Epithelial cell of proximal tubule (primary cell): ENCODE data around the gene SLC27A2. TPM values are rescaled to one million over a fixed set of nuclear protein-coding genes. Genes with fewer than 3 reads are reported as not detected.

Experiments
- DNase-seq: peaks from one replicate; pipeline ENCODE4 v3.0.0-alpha.2; 2011; ENCODE audit warnings: low read depth
- H3K4me3 ChIP-seq: 2 replicates; pipeline ENCODE4 v1.5.1; 2011; ENCODE audit warnings: low read depth, mild to moderate bottlenecking, low read length
- total RNA-seq: library from RNA; depleted of rRNA; stranded (reverse); fragments of >200 nt; gene quantifications from 2 replicates; pipeline ENCODE4 v1.2.3, GENCODE V29; 2015
- TF ChIP-seq, protein P1 (sequence below): conservative IDR thresholded peaks from 2 replicates; pipeline ENCODE4 v1.5.1; 2012; ENCODE audit warnings: low read depth, mild to moderate bottlenecking, low read length

The SLC27A2 gene
- total RNA-seq, 1 donor from 2014 or later, result 6.2 TPM

DNA sequence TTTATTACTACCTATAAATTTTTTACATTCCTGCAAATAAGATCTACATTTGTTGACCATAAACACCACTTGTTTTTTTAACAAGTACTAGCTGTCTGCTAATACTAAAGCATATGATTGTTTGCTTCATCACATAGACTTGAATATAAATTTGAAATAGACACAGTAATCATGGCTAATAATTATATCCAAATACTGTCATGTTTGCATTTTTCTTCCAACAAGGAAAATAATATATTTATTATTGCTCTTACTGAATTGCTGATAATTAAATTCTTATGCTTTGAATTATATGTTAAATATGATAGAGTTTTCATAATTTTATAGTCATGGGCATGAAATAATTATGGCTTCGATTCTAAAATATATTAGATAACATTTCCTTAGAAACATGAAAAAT lies 43.1 kb downstream of the SLC27A2 start:
- no peak overlapping the region for H3K4me3 ChIP-seq
- no peak for DNase-seq
- TF ChIP-seq, protein P1, sequence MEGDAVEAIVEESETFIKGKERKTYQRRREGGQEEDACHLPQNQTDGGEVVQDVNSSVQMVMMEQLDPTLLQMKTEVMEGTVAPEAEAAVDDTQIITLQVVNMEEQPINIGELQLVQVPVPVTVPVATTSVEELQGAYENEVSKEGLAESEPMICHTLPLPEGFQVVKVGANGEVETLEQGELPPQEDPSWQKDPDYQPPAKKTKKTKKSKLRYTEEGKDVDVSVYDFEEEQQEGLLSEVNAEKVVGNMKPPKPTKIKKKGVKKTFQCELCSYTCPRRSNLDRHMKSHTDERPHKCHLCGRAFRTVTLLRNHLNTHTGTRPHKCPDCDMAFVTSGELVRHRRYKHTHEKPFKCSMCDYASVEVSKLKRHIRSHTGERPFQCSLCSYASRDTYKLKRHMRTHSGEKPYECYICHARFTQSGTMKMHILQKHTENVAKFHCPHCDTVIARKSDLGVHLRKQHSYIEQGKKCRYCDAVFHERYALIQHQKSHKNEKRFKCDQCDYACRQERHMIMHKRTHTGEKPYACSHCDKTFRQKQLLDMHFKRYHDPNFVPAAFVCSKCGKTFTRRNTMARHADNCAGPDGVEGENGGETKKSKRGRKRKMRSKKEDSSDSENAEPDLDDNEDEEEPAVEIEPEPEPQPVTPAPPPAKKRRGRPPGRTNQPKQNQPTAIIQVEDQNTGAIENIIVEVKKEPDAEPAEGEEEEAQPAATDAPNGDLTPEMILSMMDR, result no peak

DNA sequence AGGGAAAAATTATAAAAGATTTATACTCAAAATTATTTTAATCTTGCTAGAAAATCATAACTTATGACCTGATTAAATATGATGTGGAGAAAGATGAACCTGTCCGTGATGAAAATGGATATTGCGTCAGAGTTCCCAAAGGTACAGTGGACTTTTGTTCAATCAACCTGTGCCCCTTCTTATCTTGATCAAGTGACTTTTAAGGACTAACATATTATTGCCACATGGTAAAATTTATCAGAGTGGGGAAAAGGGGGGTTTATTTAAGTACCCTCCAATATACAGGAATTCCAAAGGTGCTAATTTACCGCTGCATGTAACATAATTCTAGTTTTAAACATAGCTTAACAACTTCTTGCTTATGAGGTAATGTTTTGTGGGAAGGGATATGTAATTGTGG lies 43.9 kb downstream of the SLC27A2 start:
- DNase-seq, result no peak
- TF ChIP-seq, protein P1, result no peak
- no peak overlapping the region for H3K4me3 ChIP-seq

DNA sequence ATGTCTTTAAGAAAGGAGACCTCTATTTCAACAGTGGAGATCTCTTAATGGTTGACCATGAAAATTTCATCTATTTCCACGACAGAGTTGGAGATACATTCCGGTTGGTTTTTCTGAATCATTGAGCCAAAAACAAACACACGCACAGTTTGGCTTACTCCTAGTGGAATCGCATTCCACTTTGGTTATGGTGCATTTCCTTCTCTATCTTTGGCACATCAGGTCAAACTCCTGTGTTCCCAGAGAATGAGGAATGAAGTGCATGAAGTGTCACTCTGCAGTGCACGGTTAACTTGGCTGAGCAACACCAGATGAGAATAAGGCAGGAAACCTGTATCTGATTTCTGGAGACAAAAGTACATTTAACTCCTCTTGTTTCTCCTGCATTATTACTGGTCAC lies 45.1 kb downstream of the SLC27A2 start:
- TF ChIP-seq, protein P1, result no peak
- H3K4me3 ChIP-seq, result no peak overlapping the region
- DNase-seq, result peak; percentile 90

DNA sequence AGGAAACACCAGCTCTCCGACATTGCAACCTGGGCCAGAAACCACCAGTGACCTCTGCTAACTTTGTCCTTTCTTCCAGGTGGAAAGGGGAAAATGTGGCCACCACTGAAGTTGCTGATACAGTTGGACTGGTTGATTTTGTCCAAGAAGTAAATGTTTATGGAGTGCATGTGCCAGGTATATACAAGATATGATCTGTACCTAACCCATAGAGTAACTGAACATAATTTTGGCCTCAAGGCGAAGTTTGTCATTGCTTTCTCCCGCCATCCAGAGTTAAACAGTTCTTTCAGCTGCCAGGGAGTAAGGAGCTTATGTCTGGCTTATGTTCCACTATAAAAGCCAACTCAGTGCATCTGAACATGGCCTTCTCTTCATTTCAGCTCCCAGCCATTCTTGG lies 46.9 kb downstream of the SLC27A2 start:
- DNase-seq, result no peak
- H3K4me3 ChIP-seq, result no peak overlapping the region
- TF ChIP-seq, protein P1, result no peak

DNA sequence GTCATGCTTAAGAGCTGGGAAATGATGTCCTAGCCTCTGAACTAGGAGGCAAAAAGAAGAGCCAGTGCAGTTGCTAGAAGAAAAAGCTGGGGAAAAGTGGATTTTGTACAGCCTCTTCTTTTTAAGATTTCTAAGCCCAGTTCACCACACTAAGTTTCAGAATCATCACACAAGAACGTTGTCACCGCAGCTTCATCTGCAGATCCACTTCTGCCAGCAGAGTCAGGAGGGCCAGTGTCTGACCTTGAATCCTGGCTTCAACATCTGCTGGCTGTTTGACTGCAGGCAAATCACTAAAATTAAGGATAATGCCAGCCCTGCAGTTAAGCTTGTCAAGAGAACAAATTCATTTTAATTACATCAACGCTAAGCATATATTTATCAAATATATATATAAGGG lies 47.3 kb downstream of the SLC27A2 start:
- DNase-seq, result no peak
- no peak overlapping the region for H3K4me3 ChIP-seq
- TF ChIP-seq, protein P1, result no peak

DNA sequence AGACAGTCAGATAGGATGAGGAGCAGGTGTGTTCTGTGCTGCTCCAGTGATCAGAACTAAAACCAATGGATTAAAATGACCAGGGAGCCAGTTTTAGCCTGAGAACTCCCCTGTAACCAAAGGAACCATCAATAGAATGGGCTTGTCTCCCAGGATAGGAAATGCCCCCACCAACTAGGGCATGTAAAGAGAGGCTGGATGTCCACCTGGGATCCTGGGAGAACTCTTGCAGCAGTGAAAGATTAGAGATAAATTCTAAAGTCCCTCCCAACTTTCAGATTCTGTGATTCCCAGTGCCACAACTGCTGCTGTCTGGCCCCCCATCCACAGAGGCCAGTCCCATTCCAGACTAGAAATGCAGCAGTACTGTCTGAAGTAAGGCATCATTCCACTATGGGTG lies 49.8 kb downstream of the SLC27A2 start:
- no peak overlapping the region for H3K4me3 ChIP-seq
- DNase-seq, result no peak
- TF ChIP-seq, protein P1, result no peak

DNA sequence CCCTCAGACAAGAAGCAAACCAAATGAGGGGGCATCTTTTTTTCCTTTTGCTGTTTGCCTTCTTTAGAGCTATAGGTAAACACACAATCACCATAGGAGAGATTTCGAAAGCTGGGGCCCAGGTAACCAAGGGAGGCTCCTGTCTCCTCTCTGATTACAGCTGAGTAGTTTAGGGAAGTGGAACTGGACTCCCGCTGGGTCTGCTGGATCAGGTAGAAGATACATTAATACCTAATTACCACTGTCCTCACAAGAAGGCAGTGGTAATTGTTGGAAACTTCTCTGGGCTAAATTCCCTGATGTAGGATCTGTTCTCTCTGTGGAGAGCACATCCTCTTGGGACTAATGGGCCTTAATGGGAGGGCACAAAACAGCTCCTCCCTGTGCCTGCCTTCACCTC lies 50.8 kb downstream of the SLC27A2 start:
- no peak for DNase-seq
- TF ChIP-seq, protein P1, result no peak
- H3K4me3 ChIP-seq, result no peak overlapping the region
